MCF 10A (cell line): ENCODE measurements around the gene GRN. TPM values are rescaled to one million over a fixed set of nuclear protein-coding genes. Genes with fewer than 3 reads are reported as not detected.
A peak's percentile ranks its signal among the peaks of the same experiment; 100 is the strongest.

Experiments used
- BruUV-seq: library from RNA; stranded (reverse); fragments of 400-500 nt; replicated peaks from 2 replicates; lab custom pipeline; 2021; lab: Mats Ljungman, UMichigan
- CTCF ChIA-PET: fragments of 300-600 bp; sonication (Branson Sonifier 250); formaldehyde crosslinking; extraction: SDS; loops from one replicate; lab custom pipeline; 2021; ENCODE audit warnings: antibody characterized with exemption, inconsistent platforms; lab: Yijun Ruan, JAX
- POLR2A ChIA-PET: fragments of 300-600, 350-650 bp; sonication (Branson Sonifier 250); formaldehyde crosslinking; extraction: SDS; loops from one replicate; lab custom pipeline; 2020; ENCODE audit warnings: antibody characterized with exemption, inconsistent platforms; lab: Yijun Ruan, JAX
- DNase-seq: peaks from one replicate; pipeline ENCODE4 v3.0.0-alpha.2; 2018; ENCODE audit not compliant: unreplicated experiment
- H3K27ac Mint-ChIP-seq: one replicate; pipeline ENCODE4 v1.8.0; 2022; ENCODE audit warnings: mild to moderate bottlenecking, low read depth, mixed read lengths; ENCODE audit not compliant: unreplicated experiment
- H3K27me3 Mint-ChIP-seq: one replicate; pipeline ENCODE4 v1.8.0; 2022; ENCODE audit warnings: mixed read lengths; ENCODE audit not compliant: insufficient read depth, unreplicated experiment
- H3K36me3 Mint-ChIP-seq: one replicate; pipeline ENCODE4 v1.8.0; 2022; ENCODE audit warnings: mild to moderate bottlenecking, moderate library complexity, mixed read lengths; ENCODE audit not compliant: insufficient read depth, unreplicated experiment
- H3K4me1 Mint-ChIP-seq: one replicate; pipeline ENCODE4 v1.8.0; 2022; ENCODE audit warnings: mixed read lengths; ENCODE audit not compliant: insufficient read depth, unreplicated experiment
- H3K4me3 Mint-ChIP-seq: one replicate; pipeline ENCODE4 v1.8.0; 2022; ENCODE audit warnings: mild to moderate bottlenecking, moderate library complexity, mixed read lengths; ENCODE audit not compliant: unreplicated experiment
- H3K9me3 Mint-ChIP-seq: one replicate; pipeline ENCODE4 v1.8.0; 2022; ENCODE audit warnings: mixed read lengths; ENCODE audit not compliant: unreplicated experiment
- CTCF ChIP-seq: fragments of 200-600 bp; IDR thresholded peaks from one replicate; pipeline ENCODE4 v1.8.0; 2022; ENCODE audit warnings: antibody characterized with exemption, mild to moderate bottlenecking; ENCODE audit not compliant: unreplicated experiment
- intact Hi-C: fragments of 100-400 bp; cut with micrococcal nuclease; formaldehyde crosslinking; loops from 2 replicates; pipeline ENCODE4 v1.14.1; 2022
- total RNA-seq: library from RNA; stranded (reverse); gene quantifications from 2 replicates; pipeline ENCODE4 v1.2.3, GENCODE V29; 2022

GRN gene
- total RNA-seq, 1 experiment from 2014 or later = 143 TPM

- no peaks in the 10 kb centered on the region for H3K27me3 Mint-ChIP-seq
- POLR2A ChIA-PET = interaction anchor here (0.8 to 5.2 kb wide), 2 partner anchors 11 to 102 kb away, joined by 3 to 61 read pairs; partner anchors contain the start of gene UBTF
These were observed 22.7 kb upstream of the GRN start for GRCh38 chr17:44322236-44322895.

GRCh38 chr17:44323359-44324091 lies 21.6 kb upstream of the GRN start:
- Mint-ChIP-seq H3K27me3 (no peaks in the 10 kb centered on the region), H3K4me1 (no peaks in the 10 kb centered on the region), H3K4me3 (peak overlapping the region; percentile 82), H3K27ac (peak overlapping the region; percentile 93), H3K36me3 (peaks cover 12% of the 10 kb centered on the region), H3K9me3 (no peaks in the 10 kb centered on the region)
- CTCF ChIA-PET = interaction anchor here (1.1 to 1.8 kb wide), 2 partner anchors 22 to 104 kb away, joined by 3 to 4 read pairs; partner anchors contain the start of gene GRN
- DNase-seq = no peak
- BruUV-seq = TSS peak; percentile 29
- POLR2A ChIA-PET = interaction anchor here (0.6 to 5.2 kb wide), 6 partner anchors 8 to 137 kb away, joined by 3 to 61 read pairs (median 5); partner anchors contain the start of genes GRN, TMUB2 and UBTF
- intact Hi-C loops = loop anchor here (2.0 kb wide), 1 partner anchor 103 kb away; no protein-coding TSS in a partner anchor
- no peak for TF ChIP-seq CTCF

More at GRCh38 chr17:44322236-44322895, 22.7 kb upstream of the GRN start:
- BruUV-seq = no TSS peak
- Mint-ChIP-seq H3K4me3 (peak overlapping the region; percentile 82), H3K27ac (no peak overlapping the region), H3K9me3 (no peaks in the 10 kb centered on the region), H3K36me3 (peaks cover 12% of the 10 kb centered on the region), H3K4me1 (no peaks in the 10 kb centered on the region)
- DNase-seq = no peak
- no peak for TF ChIP-seq CTCF
- CTCF ChIA-PET = no interaction called here
- intact Hi-C loops = no loop called here

- CTCF ChIA-PET = interaction anchor here (1.0 to 1.8 kb wide), 3 partner anchors 21 to 107 kb away, joined by 3 to 4 read pairs (median 3); partner anchors contain the start of gene GRN
- DNase-seq = no peak
- H3K36me3 Mint-ChIP-seq = peaks cover 12% of the 10 kb centered on the region
- no peaks in the 10 kb centered on the region for H3K27me3 Mint-ChIP-seq
- no TSS peak for BruUV-seq
- TF ChIP-seq CTCF = no peak
- H3K9me3 Mint-ChIP-seq = no peaks in the 10 kb centered on the region
- intact Hi-C loops = loop anchor here (2.0 kb wide), 1 partner anchor 103 kb away; no protein-coding TSS in a partner anchor
- H3K27ac Mint-ChIP-seq = peak overlapping the region; percentile 93
- peak overlapping the region; percentile 82 for H3K4me3 Mint-ChIP-seq
- POLR2A ChIA-PET = interaction anchor here (1.0 to 5.2 kb wide), 9 partner anchors 9 to 137 kb away, joined by 3 to 61 read pairs (median 5); partner anchors contain the start of genes GRN, TMUB2 and UBTF
- H3K4me1 Mint-ChIP-seq = no peaks in the 10 kb centered on the region
These were observed 21.0 kb upstream of the GRN start for GRCh38 chr17:44324092-44324570.
